Aorta (tissue), 5 donors: Measurements from ENCODE around the gene OR6P1. TPM values are rescaled to one million over a fixed set of nuclear protein-coding genes. Genes with fewer than 3 reads are reported as not detected.

ENCODE experiments used
- ATAC-seq: fragments of 200-7000 bp; cut with Tn5 transposase; one replicate; pipeline ENCODE4 v1.9.1; 2022; ENCODE audit warnings: moderate library complexity; ENCODE audit not compliant: low FRiP score
- DNase-seq, 2 donors: peaks; one replicate each; pipeline ENCODE4 v3.0.0-alpha.2; 2020
- H3K27ac ChIP-seq, 2 donors: one replicate each; pipeline ENCODE4 v1.5.1; 2013; ENCODE audit warnings: low read length in 2 of 2, mild to moderate bottlenecking in 2 of 2, moderate library complexity in 2 of 2, control low read depth in 1 of 2, inconsistent platforms in 1 of 2, low read depth in 1 of 2
- H3K27me3 ChIP-seq, 2 donors: one replicate each; pipeline ENCODE4 v1.6.1; 2013; ENCODE audit warnings: control low read depth in 1 of 2, low read length in 1 of 2, mild to moderate bottlenecking in 1 of 2, moderate library complexity in 1 of 2; ENCODE audit not compliant: insufficient read depth in 2 of 2, control insufficient read depth in 1 of 2
- H3K36me3 ChIP-seq, 2 donors: one replicate each; pipeline ENCODE4 v1.6.1; 2013; ENCODE audit warnings: control low read depth in 1 of 2, low read length in 1 of 2, mild to moderate bottlenecking in 1 of 2; ENCODE audit not compliant: insufficient read depth in 2 of 2, control insufficient read depth in 1 of 2
- H3K4me1 ChIP-seq, 2 donors: one replicate each; pipeline ENCODE4 v1.6.1; 2013; ENCODE audit warnings: low read length in 2 of 2, control low read depth in 1 of 2, mild to moderate bottlenecking in 1 of 2, moderate library complexity in 1 of 2; ENCODE audit not compliant: insufficient read depth in 2 of 2, control insufficient read depth in 1 of 2
- H3K4me3 ChIP-seq, 2 donors: one replicate each; pipeline ENCODE4 v1.5.1; 2013; ENCODE audit warnings: low read length in 2 of 2, control low read depth in 1 of 2, mild to moderate bottlenecking in 1 of 2
- H3K9me3 ChIP-seq: one replicate; pipeline ENCODE4 v1.6.1; 2013; ENCODE audit warnings: mild to moderate bottlenecking, low read length; ENCODE audit not compliant: control insufficient read depth
- WGBS, 2 donors: extraction: QIAGEN DNeasy Blood & Tissue Kit; methylation state at CpG; one replicate each; pipeline ENCODE4 v1.1.7; 2013; 5-methylcytosine and 5-hydroxymethylcytosine counted together
- intact Hi-C, 2 donors: fragments of 100-400 bp; cut with DNase I; formaldehyde crosslinking; loops; one replicate each; pipeline versions ENCODE4 v1.14.2 to v1.15.0; 2022
- polyA plus RNA-seq, 2 donors: library from polyadenylated mRNA; stranded (reverse); fragments of 200-250 nt; gene quantifications; one replicate each; pipeline ENCODE4 v1.2.3, GENCODE V29; 2013
- total RNA-seq, 2 donors: library from RNA; stranded (reverse); fragmentation: NEBNext Ultra II Directional; extraction: Animal tissue kit (Norgen Biotek cat#: 25700); gene quantifications; one replicate each; pipeline ENCODE4 v1.2.1, GENCODE V29; 2021
- donor health status: healthy with polysubstance abuse.
- donor health status: Bipolar disorder and iron deficiency.
- donor health status: DM: no; HTN: no; CAD: no.
- donor health status: DM: no; HTN: no; CAD: no.
- donor health status: DM: yes; HTN: yes; CAD: no.

The OR6P1 gene
- total and polyA plus RNA-seq, 4 donors, result 0.13 TPM; not detected in 3

DNA sequence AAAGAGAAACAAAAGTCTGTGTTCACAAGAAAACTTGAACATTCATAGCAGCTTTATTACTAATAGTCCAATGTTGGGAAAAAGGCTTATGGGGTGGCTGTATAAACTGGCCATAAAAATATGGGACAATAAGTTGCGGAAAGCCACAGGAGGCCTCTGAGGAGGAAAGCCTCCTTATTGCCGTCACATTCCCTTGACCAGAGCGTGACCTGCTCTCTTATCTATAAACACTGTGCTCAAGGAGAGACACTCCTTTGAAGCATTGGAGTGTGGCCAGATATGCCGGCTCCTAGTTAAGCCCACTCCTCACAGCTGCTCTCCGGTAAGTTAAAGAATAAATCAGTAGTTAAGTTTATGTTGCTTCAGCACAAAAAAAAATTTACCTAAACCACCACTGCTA, 35.9 kb downstream of the OR6P1 start:
- DNase-seq (no peak), ATAC-seq (no peak)
- WGBS, 2 donors, result 44 to 45% methylated on average over 5 of the region's 5 CpGs
- Histone ChIP-seq H3K36me3 (no peaks in the 10 kb centered on the region), H3K27me3 (no peaks in the 10 kb centered on the region), H3K4me3 (no peak overlapping the region), H3K9me3 (no peaks in the 10 kb centered on the region), H3K27ac (no peak overlapping the region), H3K4me1 (no peaks in the 10 kb centered on the region)
- intact Hi-C loops, result no loop called here

DNA sequence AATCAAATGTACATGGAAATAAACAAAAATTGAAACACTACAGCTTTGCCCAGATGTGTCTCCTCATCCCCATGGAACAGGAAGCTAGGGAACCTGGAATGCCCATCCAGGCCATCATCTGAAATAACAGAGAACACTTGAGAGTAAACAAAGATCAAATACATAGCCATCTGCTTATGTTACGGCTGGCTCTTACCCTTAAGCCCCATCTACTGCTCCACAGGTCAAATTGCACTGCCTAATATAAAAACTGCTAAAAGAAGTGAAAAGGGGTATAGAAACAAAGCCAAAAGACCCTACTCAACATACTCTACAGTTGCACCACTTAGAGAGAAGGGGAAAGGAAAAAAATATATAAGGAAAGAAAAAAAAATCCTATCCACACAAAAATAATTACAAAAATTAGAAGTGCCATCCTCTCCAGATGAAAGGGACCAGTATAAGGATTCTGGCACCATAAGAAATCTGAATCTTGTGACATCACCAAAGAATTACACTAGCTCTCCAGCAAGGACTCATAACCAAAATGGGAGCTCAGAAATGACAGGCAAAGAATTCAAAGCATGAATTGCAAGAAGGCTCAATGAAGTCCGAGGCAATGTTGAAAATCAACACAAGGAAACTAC, 43.1 kb downstream of the OR6P1 start:
- no peaks in the 10 kb centered on the region for H3K36me3 ChIP-seq
- H3K9me3 ChIP-seq, result no peaks in the 10 kb centered on the region
- intact Hi-C loops, result loop anchor here (5.0 to 10.0 kb wide), 2 partner anchors 325 to 563 kb away; no protein-coding TSS in a partner anchor
- H3K4me3 ChIP-seq, result no peak overlapping the region
- no peak for ATAC-seq
- no peak overlapping the region for H3K27ac ChIP-seq
- H3K27me3 ChIP-seq, result no peaks in the 10 kb centered on the region
- 0 to 16% methylated on average over 2 of the region's 2 CpGs for WGBS, 2 donors
- DNase-seq, result no peak
- no peaks in the 10 kb centered on the region for H3K4me1 ChIP-seq

DNA sequence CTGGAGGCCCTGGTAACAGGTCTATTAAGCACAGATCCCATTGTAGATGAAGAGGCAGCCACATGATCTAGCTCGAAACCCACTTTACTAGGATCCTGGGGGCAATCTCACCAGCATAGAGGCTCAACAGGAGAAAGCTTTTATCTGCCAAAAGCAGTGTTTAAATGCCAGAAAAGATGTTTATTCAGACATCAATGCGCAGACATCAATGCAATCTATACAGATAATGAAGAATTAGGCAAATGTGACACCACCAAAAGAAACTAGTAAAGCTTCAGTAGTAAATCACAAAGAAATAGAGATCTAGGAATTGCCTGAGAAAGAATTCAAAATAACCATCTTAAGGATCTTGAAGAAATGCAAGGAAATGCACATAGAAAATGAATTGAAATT, 48.7 kb downstream of the OR6P1 start:
- H3K9me3 ChIP-seq, result peaks cover 4% of the 10 kb centered on the region
- intact Hi-C loops, result loop anchor here in 1 of 2 donors (10.0 kb wide), 1 partner anchor 557 kb away; no protein-coding TSS in a partner anchor
- WGBS, 2 donors, result 87 to 94% methylated on average over 2 of the region's 2 CpGs
- no peaks in the 10 kb centered on the region for H3K27me3 ChIP-seq
- no peak overlapping the region for H3K27ac ChIP-seq
- ATAC-seq (no peak), DNase-seq (no peak)
- no peaks in the 10 kb centered on the region for H3K4me1 ChIP-seq
- no peaks in the 10 kb centered on the region for H3K36me3 ChIP-seq
- H3K4me3 ChIP-seq, result no peak overlapping the region

DNA sequence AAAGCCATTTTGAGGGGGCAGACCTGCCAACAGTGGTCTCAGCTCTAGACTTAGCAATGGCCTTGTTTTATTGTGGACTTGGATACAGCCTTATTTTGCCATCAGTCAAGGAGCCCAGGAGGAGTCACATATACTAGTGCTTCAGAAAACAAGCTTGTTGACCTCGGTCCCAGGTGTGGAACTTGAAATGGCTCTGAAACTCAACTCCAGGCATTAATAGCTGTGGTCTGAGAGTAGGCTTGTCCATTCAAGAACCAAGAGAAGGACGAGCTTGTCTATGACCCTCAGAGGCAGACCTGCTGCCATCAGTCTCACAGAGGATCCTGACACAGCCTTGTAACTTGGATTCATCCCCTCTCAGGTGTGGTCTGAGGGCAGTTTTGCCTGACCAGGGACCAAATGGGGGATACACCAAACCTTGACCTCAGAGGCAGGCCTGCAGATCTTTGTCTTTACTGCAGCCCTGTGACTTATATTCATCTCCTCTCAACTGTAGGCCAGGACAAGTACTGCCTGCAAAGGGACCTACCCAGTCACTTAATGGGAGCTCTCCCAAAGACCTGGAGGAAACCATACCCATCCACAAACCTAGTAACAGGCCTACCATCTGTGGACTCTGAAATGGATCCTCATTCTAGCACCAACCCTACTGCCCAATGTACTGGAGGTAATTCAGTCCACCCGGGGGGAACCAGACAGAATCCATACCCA, 49.3 kb downstream of the OR6P1 start:
- 91% methylated on average over 3 of the region's 3 CpGs for WGBS, 2 donors

DNA sequence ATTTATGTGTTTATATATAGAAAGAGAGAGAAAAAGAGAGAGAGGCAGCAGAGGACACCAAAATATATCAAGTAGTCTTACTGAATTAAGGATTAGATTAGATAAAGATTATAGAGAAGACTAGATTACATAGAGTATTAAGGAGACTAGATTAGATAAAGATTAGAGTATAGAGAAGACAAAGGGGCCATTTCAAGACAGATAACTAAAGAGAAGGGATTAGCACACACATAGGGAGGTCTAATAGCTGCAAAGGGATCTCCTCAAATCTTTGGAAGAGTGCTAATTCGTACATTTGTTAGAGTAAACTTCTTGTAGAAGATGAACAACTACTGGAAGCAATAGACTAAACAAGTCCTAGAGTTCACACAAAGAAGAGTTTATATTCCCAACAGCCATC, 50.4 kb downstream of the OR6P1 start:
- Histone ChIP-seq H3K27ac (no peak overlapping the region), H3K9me3 (peaks cover 4% of the 10 kb centered on the region), H3K27me3 (no peaks in the 10 kb centered on the region), H3K36me3 (no peaks in the 10 kb centered on the region), H3K4me3 (no peak overlapping the region), H3K4me1 (no peaks in the 10 kb centered on the region)
- intact Hi-C loops, result loop anchor here in 1 of 2 donors (10.0 kb wide), 1 partner anchor 555 kb away; no protein-coding TSS in a partner anchor
- WGBS, 2 donors, result 86 to 87% methylated on average over 1 of the region's 1 CpG
- DNase-seq, result no peak
- ATAC-seq, result no peak

More for the DNA sequence above, 49.3 kb downstream of the OR6P1 start:
- Histone ChIP-seq H3K36me3 (no peaks in the 10 kb centered on the region), H3K4me3 (no peak overlapping the region), H3K27ac (no peak overlapping the region), H3K27me3 (no peaks in the 10 kb centered on the region), H3K4me1 (no peaks in the 10 kb centered on the region), H3K9me3 (peaks cover 4% of the 10 kb centered on the region)
- no peak for DNase-seq
- intact Hi-C loops, result loop anchor here in 1 of 2 donors (10.0 kb wide), 1 partner anchor 556 kb away; no protein-coding TSS in a partner anchor
- ATAC-seq, result no peak

DNA sequence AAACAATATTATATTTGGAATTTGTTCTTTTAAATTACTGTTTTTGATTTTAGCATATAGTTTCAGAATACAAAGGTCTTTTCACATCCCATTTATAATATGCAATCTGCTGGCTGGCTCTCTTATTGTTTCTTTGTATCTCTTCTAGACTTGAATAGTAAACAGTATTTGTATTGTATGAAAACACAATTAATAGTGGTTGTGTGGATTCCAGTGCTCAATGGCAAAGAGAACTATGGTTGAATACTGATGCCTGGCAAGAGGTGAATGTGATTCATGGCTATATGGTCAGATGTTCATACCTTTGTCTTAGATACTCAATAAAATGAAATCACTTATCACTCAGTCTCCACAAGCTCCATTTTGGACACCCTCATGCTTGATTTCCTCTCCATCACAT, 53.4 kb downstream of the OR6P1 start:
- peaks cover 4% of the 10 kb centered on the region for H3K9me3 ChIP-seq
- no peak for ATAC-seq
- intact Hi-C loops, result loop anchor here in 1 of 2 donors (10.0 kb wide), 1 partner anchor 332 kb away; the partner anchor contains the start of gene CD1D
- no peak for DNase-seq
- H3K27me3 ChIP-seq, result no peaks in the 10 kb centered on the region
- no peak overlapping the region for H3K27ac ChIP-seq
- H3K4me3 ChIP-seq, result no peak overlapping the region
- H3K36me3 ChIP-seq, result no peaks in the 10 kb centered on the region
- no peaks in the 10 kb centered on the region for H3K4me1 ChIP-seq

Other genes starting within 250 kb of the OR6P1 start
- not detected for gene CD1B, start 239.0 kb downstream of the OR6P1 start, total RNA-seq
- not detected for gene CD1B, start 239.0 kb downstream of the OR6P1 start, polyA plus RNA-seq
- gene CD1E, start 216.7 kb downstream of the OR6P1 start, total RNA-seq, result not detected
- not detected for gene CD1E, start 216.7 kb downstream of the OR6P1 start, polyA plus RNA-seq
- not detected for gene OR10T2, start 171.1 kb downstream of the OR6P1 start, total RNA-seq
- not detected for gene OR10T2, start 171.1 kb downstream of the OR6P1 start, polyA plus RNA-seq
- not detected for gene OR10K2, start 144.3 kb downstream of the OR6P1 start, total RNA-seq
- gene OR10K2, start 144.3 kb downstream of the OR6P1 start, polyA plus RNA-seq, result not detected
- gene OR10K1, start 108.7 kb downstream of the OR6P1 start, total RNA-seq, result under 1 TPM in 1 of 2 donors, not detected in 1; 0.09 TPM
- gene OR10K1, start 108.7 kb downstream of the OR6P1 start, polyA plus RNA-seq, result not detected
- gene OR10R2, start 98.4 kb downstream of the OR6P1 start, total RNA-seq, result not detected
- not detected for gene OR10R2, start 98.4 kb downstream of the OR6P1 start, polyA plus RNA-seq
- not detected for gene OR6Y1, start 16.2 kb downstream of the OR6P1 start, total RNA-seq
- gene OR6Y1, start 16.2 kb downstream of the OR6P1 start, polyA plus RNA-seq, result under 1 TPM in 1 of 2 donors, not detected in 1; 0.50 TPM
- gene OR10X1, start 9.3 kb upstream of the OR6P1 start, total RNA-seq, result not detected
- not detected for gene OR10X1, start 9.3 kb upstream of the OR6P1 start, polyA plus RNA-seq
- gene OR10Z1, start 34.7 kb upstream of the OR6P1 start, total RNA-seq, result not detected
- not detected for gene OR10Z1, start 34.7 kb upstream of the OR6P1 start, polyA plus RNA-seq
- 1 to 10 TPM in 1 of 2 donors, not detected in 1; 1.2 TPM for gene SPTA1, start 116.1 kb upstream of the OR6P1 start, total RNA-seq
- not detected for gene SPTA1, start 116.1 kb upstream of the OR6P1 start, polyA plus RNA-seq
- gene OR6K2, start 130.1 kb upstream of the OR6P1 start, total RNA-seq, result not detected
- gene OR6K2, start 130.1 kb upstream of the OR6P1 start, polyA plus RNA-seq, result not detected
- gene OR6K3, start 150.1 kb upstream of the OR6P1 start, total RNA-seq, result not detected
- gene OR6K3, start 150.1 kb upstream of the OR6P1 start, polyA plus RNA-seq, result not detected
- not detected for gene OR6K6, start 184.1 kb upstream of the OR6P1 start, total RNA-seq
- under 1 TPM in 1 of 2 donors, not detected in 1; 0.50 TPM for gene OR6K6, start 184.1 kb upstream of the OR6P1 start, polyA plus RNA-seq
- gene OR6N1, start 201.6 kb upstream of the OR6P1 start, total RNA-seq, result not detected
- not detected for gene OR6N1, start 201.6 kb upstream of the OR6P1 start, polyA plus RNA-seq
- not detected for gene OR6N2, start 210.6 kb upstream of the OR6P1 start, total RNA-seq
- not detected for gene OR6N2, start 210.6 kb upstream of the OR6P1 start, polyA plus RNA-seq